IMR-90 (cell line): ENCODE results near the gene FBXW4. TPM values are rescaled to one million over a fixed set of nuclear protein-coding genes. Genes with fewer than 3 reads are reported as not detected.

Source experiments
- ATAC-seq: fragments of 200-7000 bp; cut with Tn5 transposase; 2 replicates; pipeline ENCODE4 v1.9.1; 2020; ENCODE audit warnings: low read depth, mild to moderate bottlenecking, moderate library complexity
- BruUV-seq: library from RNA; stranded (reverse); fragments of 400-500 nt; replicated peaks from 2 replicates; lab custom pipeline; 2021; lab: Mats Ljungman, UMichigan
- CTCF ChIA-PET: fragments of 300-600 bp; formaldehyde crosslinking; extraction: SDS; loops from one replicate; lab custom pipeline; 2021; ENCODE audit warnings: antibody characterized with exemption; lab: Yijun Ruan, JAX
- POLR2A ChIA-PET: fragments of 300-600 bp; sonication (Branson Sonifier 250); formaldehyde crosslinking; loops from one replicate; lab custom pipeline; 2022; ENCODE audit warnings: antibody characterized with exemption; ENCODE audit not compliant: unreplicated experiment; lab: Charles Lee
- DNase-seq: peaks from one replicate; pipeline ENCODE4 v3.0.0; 2013
- H2AFZ ChIP-seq: replicated peaks from 2 replicates; pipeline ENCODE3; 2013; ENCODE audit warnings: low read length, mild to moderate bottlenecking; ENCODE audit not compliant: poor library complexity
- H2AK5ac ChIP-seq: 2 replicates; pipeline ENCODE4 v1.6.1; 2013; ENCODE audit warnings: low read depth, low read length, inconsistent platforms
- H2AK9ac ChIP-seq: replicated peaks from 2 replicates; pipeline ENCODE3; 2013; ENCODE audit warnings: mild to moderate bottlenecking, low read depth, low read length, moderate library complexity; ENCODE audit not compliant: poor library complexity
- H2BK120ac ChIP-seq: 2 replicates; pipeline ENCODE4 v1.6.1; 2013; ENCODE audit warnings: low read depth, low read length, inconsistent platforms
- H2BK15ac ChIP-seq: 3 replicates; pipeline ENCODE4 v1.6.1; 2013; ENCODE audit warnings: low read depth, low read length, inconsistent platforms
- H2BK20ac ChIP-seq: 2 replicates; pipeline ENCODE4 v1.6.1; 2013; ENCODE audit warnings: low read depth, mild to moderate bottlenecking, inconsistent platforms, low read length, moderate library complexity
- H2BK5ac ChIP-seq: 2 replicates; pipeline ENCODE4 v1.6.1; 2013; ENCODE audit warnings: mild to moderate bottlenecking, low read depth, low read length, inconsistent platforms; ENCODE audit not compliant: poor library complexity, severe bottlenecking
- H3K14ac ChIP-seq: replicated peaks from 2 replicates; pipeline ENCODE4 v1.6.1; 2013; ENCODE audit warnings: low read depth, low read length, inconsistent platforms
- H3K18ac ChIP-seq: 2 replicates; pipeline ENCODE4 v1.6.1; 2013; ENCODE audit warnings: low read depth, low read length, control low read depth
- H3K23ac ChIP-seq: 2 replicates; pipeline ENCODE4 v1.6.1; 2013; ENCODE audit warnings: low read depth, low read length, inconsistent platforms
- H3K27ac ChIP-seq: 2 replicates; pipeline ENCODE4 v1.5.1; 2013; ENCODE audit warnings: mild to moderate bottlenecking, control low read depth, low read length; ENCODE audit not compliant: insufficient read depth
- H3K27me3 ChIP-seq: 2 replicates; pipeline ENCODE4 v1.6.1; 2013; ENCODE audit warnings: low read length; ENCODE audit not compliant: control insufficient read depth, insufficient read depth
- H3K36me3 ChIP-seq: 2 replicates; pipeline ENCODE4 v1.6.1; 2013; ENCODE audit warnings: low read length, mixed read lengths; ENCODE audit not compliant: control insufficient read depth, insufficient read depth
- H3K4ac ChIP-seq: 2 replicates; pipeline ENCODE4 v1.6.1; 2013; ENCODE audit warnings: low read depth, low read length, inconsistent platforms
- H3K4me1 ChIP-seq: 2 replicates; pipeline ENCODE4 v1.6.1; 2013; ENCODE audit warnings: low read length, mixed read lengths; ENCODE audit not compliant: control insufficient read depth, insufficient read depth
- H3K4me2 ChIP-seq: 2 replicates; pipeline ENCODE4 v1.6.1; 2013; ENCODE audit warnings: low read depth, mild to moderate bottlenecking, control low read depth, low read length, moderate library complexity
- H3K4me3 ChIP-seq: 2 replicates; pipeline ENCODE4 v1.5.1; 2013; ENCODE audit warnings: low read depth, mild to moderate bottlenecking, control low read depth, low read length, moderate library complexity; ENCODE audit not compliant: insufficient read depth
- H3K56ac ChIP-seq: 2 replicates; pipeline ENCODE4 v1.6.1; 2013; ENCODE audit warnings: low read length, inconsistent platforms; ENCODE audit not compliant: insufficient read depth; ENCODE audit errors: extremely low read depth
- H3K79me1 ChIP-seq, 2 experiments: 2 replicates each; pipeline ENCODE4 v1.6.1; 2013; ENCODE audit warnings: low read length in 2 of 2, inconsistent platforms in 1 of 2, low read depth in 1 of 2
- H3K9ac ChIP-seq: 2 replicates; pipeline ENCODE4 v1.6.1; 2013; ENCODE audit warnings: low read depth, low read length, control low read depth
- H3K9me1 ChIP-seq: 2 replicates; pipeline ENCODE4 v1.6.1; 2013; ENCODE audit warnings: low read length, inconsistent platforms; ENCODE audit not compliant: insufficient read depth
- H3K9me3 ChIP-seq: 2 replicates; pipeline ENCODE4 v1.6.1; 2013; ENCODE audit warnings: low read length; ENCODE audit not compliant: control insufficient read depth, insufficient read depth
- H4K20me1 ChIP-seq: 2 replicates; pipeline ENCODE4 v1.6.1; 2013; ENCODE audit warnings: low read length, inconsistent platforms; ENCODE audit not compliant: insufficient read depth
- H4K5ac ChIP-seq: 2 replicates; pipeline ENCODE4 v1.6.1; 2013; ENCODE audit warnings: mild to moderate bottlenecking, low read depth, low read length, control low read depth
- H4K8ac ChIP-seq, 2 experiments: 2 replicates each; pipeline ENCODE4 v1.6.1; 2013; ENCODE audit warnings: low read depth in 2 of 2, low read length in 2 of 2, control low read depth in 1 of 2, inconsistent platforms in 1 of 2
- H4K91ac ChIP-seq: 2 replicates; pipeline ENCODE4 v1.6.1; 2013; ENCODE audit warnings: low read depth, low read length, inconsistent platforms; ENCODE audit not compliant: insufficient read depth
- BHLHE40 ChIP-seq: fragments of 150-350 bp; IDR thresholded peaks from 2 replicates; pipeline ENCODE4 v1.6.1; 2016; ENCODE audit warnings: mild to moderate bottlenecking, low read depth, low read length
- CEBPB ChIP-seq: IDR thresholded peaks from 2 replicates; pipeline ENCODE4 v1.6.1; 2012; ENCODE audit warnings: low read depth, low read length, improper control_type of control experiment
- FOS ChIP-seq: fragments of 150-350 bp; IDR thresholded peaks from 2 replicates; pipeline ENCODE4 v1.6.1; 2016; ENCODE audit warnings: low read depth, low read length
- MAFK ChIP-seq: IDR thresholded peaks from 2 replicates; pipeline ENCODE4 v1.6.1; 2012; ENCODE audit warnings: low read depth, low read length, improper control_type of control experiment
- MAZ ChIP-seq: IDR thresholded peaks from 2 replicates; pipeline ENCODE4 v1.6.1; 2012; ENCODE audit warnings: low read depth, mild to moderate bottlenecking, low read length, improper control_type of control experiment, moderate library complexity, borderline replicate concordance
- MXI1 ChIP-seq: IDR thresholded peaks from 2 replicates; pipeline ENCODE4 v1.6.1; 2012; ENCODE audit warnings: low read depth, mild to moderate bottlenecking, low read length, moderate library complexity, borderline replicate concordance
- NFE2L2 ChIP-seq: fragments of 150-350 bp; IDR thresholded peaks from 2 replicates; pipeline ENCODE4 v1.6.1; 2016; ENCODE audit warnings: low read depth, mild to moderate bottlenecking, low read length
- POLR2A ChIP-seq: IDR thresholded peaks from 2 replicates; pipeline ENCODE4 v1.6.1; 2012; ENCODE audit warnings: mild to moderate bottlenecking, low read depth, low read length
- RCOR1 ChIP-seq: IDR thresholded peaks from 2 replicates; pipeline ENCODE4 v1.6.1; 2012; ENCODE audit warnings: mild to moderate bottlenecking, low read length, improper control_type of control experiment; ENCODE audit not compliant: insufficient replicate concordance
- RFX5 ChIP-seq: IDR thresholded peaks from 2 replicates; pipeline ENCODE4 v1.8.0; 2012; ENCODE audit warnings: low read depth, mild to moderate bottlenecking, low read length, moderate library complexity
- SMC3 ChIP-seq: fragments of 150-350 bp; IDR thresholded peaks from 2 replicates; pipeline ENCODE4 v1.6.1; 2016; ENCODE audit warnings: low read depth, mild to moderate bottlenecking, antibody characterized with exemption, low read length, moderate library complexity
- WGBS, 2 experiments: methylation state at CpG; one replicate each; pipeline versions ENCODE4 v1.1.5 to v1.1.7; 2013; ENCODE audit warnings: missing lambda C conversion rate in 2 of 2; ENCODE audit not compliant: insufficient read length in 1 of 2; ENCODE audit errors: extremely low coverage in 2 of 2; 5-methylcytosine and 5-hydroxymethylcytosine counted together
- dilution Hi-C: fragments of 300-500 bp; cut with HindIII; formaldehyde crosslinking; loops from one replicate; pipeline ENCODE4 v1.14.3; 2018; ENCODE audit warnings: low sequenced_read_pairs; ENCODE audit not compliant: unreplicated experiment
- in situ Hi-C: fragments of 300-500 bp; cut with MboI; formaldehyde crosslinking; loops from 3 replicates; pipeline ENCODE4 v1.14.3; 2019; ENCODE audit warnings: low sequenced_read_pairs, inconsistent platforms, mixed read lengths
- intact Hi-C: fragments of 100-400 bp; cut with micrococcal nuclease; formaldehyde crosslinking; loops from 2 replicates; pipeline ENCODE4 v1.10.0; 2022
- polyA plus RNA-seq, 3 experiments: library from polyadenylated mRNA; depleted of rRNA; stranded (reverse); fragments of >200 nt; gene quantifications; 2 replicates each; pipeline ENCODE4 v1.2.3, GENCODE V29; 2012; ENCODE audit warnings: low replicate concordance in 1 of 3
- total RNA-seq: library from RNA; depleted of rRNA; stranded (reverse); fragments of >200 nt; gene quantifications from 2 replicates; pipeline ENCODE4 v1.2.3, GENCODE V29; 2012
- TF ChIP-seq, protein P1 (sequence below): conservative IDR thresholded peaks from 2 replicates; pipeline ENCODE4 v1.5.1; 2012; ENCODE audit warnings: mild to moderate bottlenecking, low read depth, low read length, improper control_type of control experiment
- TF ChIP-seq, protein P2 (sequence below): fragments of 150-350 bp; IDR thresholded peaks from 2 replicates; pipeline ENCODE4 v1.6.1; 2016; ENCODE audit warnings: low read depth, mild to moderate bottlenecking, low read length, moderate library complexity, borderline replicate concordance
- TF ChIP-seq, protein P3 (sequence below): fragments of 150-350 bp; IDR thresholded peaks from 2 replicates; pipeline ENCODE4 v1.6.1; 2017; ENCODE audit warnings: mild to moderate bottlenecking, antibody characterized with exemption, low read length, low read depth

FBXW4 gene
- total and polyA plus RNA-seq, 2 of the 4 experiments (the other 2 are of a cell fraction): 19.3 to 26.7 TPM

DNA sequence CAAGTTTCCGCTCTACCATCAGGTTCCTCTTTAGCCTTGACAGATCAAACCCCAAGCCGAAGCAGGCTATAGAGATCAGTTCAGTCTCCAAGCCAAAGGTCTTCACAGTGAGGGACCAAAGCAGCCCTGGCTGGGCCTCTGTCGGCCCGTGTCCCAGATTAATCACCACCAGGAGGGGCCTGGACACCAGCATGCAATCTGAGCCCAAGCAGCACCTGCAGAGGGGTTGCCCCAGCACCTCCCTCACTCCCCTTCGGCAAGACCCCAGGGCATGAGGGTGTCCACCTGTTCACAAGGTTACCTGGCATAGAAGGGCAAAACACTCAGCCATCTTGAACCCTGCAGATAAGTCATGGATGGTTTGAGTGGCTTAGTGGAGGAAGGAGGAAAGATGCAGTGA is 36.0 kb downstream of the FBXW4 start:
- Histone ChIP-seq H3K4me1 (no peaks in the 10 kb centered on the region), H3K4me2 (no peak overlapping the region), H2BK15ac (no peak overlapping the region), H3K79me1 (peaks cover 0 to 3% of the 10 kb centered on the region in 2 experiments; a peak in 1 of 4 replicates), H4K91ac (no peak overlapping the region), H3K27me3 (no peaks in the 10 kb centered on the region), H3K4ac (no peak overlapping the region), H3K9me3 (no peaks in the 10 kb centered on the region), H4K8ac (no peak overlapping the region), H2AK9ac (no peak overlapping the region), H2BK5ac (no peak overlapping the region), H4K20me1 (no peaks in the 10 kb centered on the region), H3K4me3 (no peak overlapping the region), H2AFZ (no peak overlapping the region), H3K14ac (no peak overlapping the region), H3K9ac (no peak overlapping the region), H2BK20ac (no peak overlapping the region), H2BK120ac (no peak overlapping the region), H3K56ac (no peak overlapping the region), H3K23ac (no peak overlapping the region), H4K5ac (no peak overlapping the region), H3K27ac (no peak overlapping the region), H2AK5ac (no peak overlapping the region), H3K9me1 (0 out of 2 replicates have a peak, but pooled peaks cover 7% of the 10 kb centered on the region), H3K18ac (no peak overlapping the region), H3K36me3 (peaks cover 33% of the 10 kb centered on the region)
- DNase-seq (no peak), ATAC-seq (no peak)
- ChIA-PET CTCF (no interaction called here), POLR2A (no interaction called here)
- TF ChIP-seq NFE2L2 (no peak), SMC3 (no peak), CEBPB (no peak), MAZ (no peak), RCOR1 (no peak), RFX5 (no peak), MAFK (no peak), MXI1 (no peak), POLR2A (no peak), BHLHE40 (no peak), FOS (no peak)
- TF ChIP-seq, protein P1, sequence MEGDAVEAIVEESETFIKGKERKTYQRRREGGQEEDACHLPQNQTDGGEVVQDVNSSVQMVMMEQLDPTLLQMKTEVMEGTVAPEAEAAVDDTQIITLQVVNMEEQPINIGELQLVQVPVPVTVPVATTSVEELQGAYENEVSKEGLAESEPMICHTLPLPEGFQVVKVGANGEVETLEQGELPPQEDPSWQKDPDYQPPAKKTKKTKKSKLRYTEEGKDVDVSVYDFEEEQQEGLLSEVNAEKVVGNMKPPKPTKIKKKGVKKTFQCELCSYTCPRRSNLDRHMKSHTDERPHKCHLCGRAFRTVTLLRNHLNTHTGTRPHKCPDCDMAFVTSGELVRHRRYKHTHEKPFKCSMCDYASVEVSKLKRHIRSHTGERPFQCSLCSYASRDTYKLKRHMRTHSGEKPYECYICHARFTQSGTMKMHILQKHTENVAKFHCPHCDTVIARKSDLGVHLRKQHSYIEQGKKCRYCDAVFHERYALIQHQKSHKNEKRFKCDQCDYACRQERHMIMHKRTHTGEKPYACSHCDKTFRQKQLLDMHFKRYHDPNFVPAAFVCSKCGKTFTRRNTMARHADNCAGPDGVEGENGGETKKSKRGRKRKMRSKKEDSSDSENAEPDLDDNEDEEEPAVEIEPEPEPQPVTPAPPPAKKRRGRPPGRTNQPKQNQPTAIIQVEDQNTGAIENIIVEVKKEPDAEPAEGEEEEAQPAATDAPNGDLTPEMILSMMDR: no peak
- TF ChIP-seq, protein P2, sequence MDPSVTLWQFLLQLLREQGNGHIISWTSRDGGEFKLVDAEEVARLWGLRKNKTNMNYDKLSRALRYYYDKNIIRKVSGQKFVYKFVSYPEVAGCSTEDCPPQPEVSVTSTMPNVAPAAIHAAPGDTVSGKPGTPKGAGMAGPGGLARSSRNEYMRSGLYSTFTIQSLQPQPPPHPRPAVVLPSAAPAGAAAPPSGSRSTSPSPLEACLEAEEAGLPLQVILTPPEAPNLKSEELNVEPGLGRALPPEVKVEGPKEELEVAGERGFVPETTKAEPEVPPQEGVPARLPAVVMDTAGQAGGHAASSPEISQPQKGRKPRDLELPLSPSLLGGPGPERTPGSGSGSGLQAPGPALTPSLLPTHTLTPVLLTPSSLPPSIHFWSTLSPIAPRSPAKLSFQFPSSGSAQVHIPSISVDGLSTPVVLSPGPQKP: no peak
- TF ChIP-seq, protein P3, sequence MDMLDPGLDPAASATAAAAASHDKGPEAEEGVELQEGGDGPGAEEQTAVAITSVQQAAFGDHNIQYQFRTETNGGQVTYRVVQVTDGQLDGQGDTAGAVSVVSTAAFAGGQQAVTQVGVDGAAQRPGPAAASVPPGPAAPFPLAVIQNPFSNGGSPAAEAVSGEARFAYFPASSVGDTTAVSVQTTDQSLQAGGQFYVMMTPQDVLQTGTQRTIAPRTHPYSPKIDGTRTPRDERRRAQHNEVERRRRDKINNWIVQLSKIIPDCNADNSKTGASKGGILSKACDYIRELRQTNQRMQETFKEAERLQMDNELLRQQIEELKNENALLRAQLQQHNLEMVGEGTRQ: no peak
- intact Hi-C loops (no loop called here), dilution Hi-C loops (no loop called here), in situ Hi-C loops (no loop called here)
- 100% methylated on average over 1 of the region's 5 CpGs; no CpG with 5 or more reads in 1 of the 2 experiments for WGBS, 2 experiments
- no TSS peak for BruUV-seq
